Kidney epithelial cell (primary cell): ENCODE measurements around the gene SMC6. TPM values are rescaled to one million over a fixed set of nuclear protein-coding genes. Genes with fewer than 3 reads are reported as not detected.

ENCODE experiments used
- DNase-seq: peaks from one replicate; pipeline ENCODE4 v3.0.0-alpha.2; 2010; ENCODE audit warnings: low read depth
- H3K27me3 ChIP-seq: 2 replicates; pipeline ENCODE4 v1.6.0; 2011; ENCODE audit warnings: low read length; ENCODE audit not compliant: control insufficient read depth, insufficient read depth
- H3K36me3 ChIP-seq: 2 replicates; pipeline ENCODE4 v1.5.1; 2011; ENCODE audit warnings: low read length; ENCODE audit not compliant: control insufficient read depth, insufficient read depth
- H3K4me3 ChIP-seq: 2 replicates; pipeline ENCODE4 v1.5.1; 2011; ENCODE audit warnings: low read depth, mild to moderate bottlenecking, control low read depth, low read length
- CTCF ChIP-seq: IDR thresholded peaks from 2 replicates; pipeline ENCODE4 v1.5.1; 2011; ENCODE audit warnings: mild to moderate bottlenecking, moderate library complexity, low read length, control low read depth, inconsistent platforms; ENCODE audit not compliant: insufficient read depth, poor library complexity, severe bottlenecking
- total RNA-seq: library from RNA; depleted of rRNA; stranded (reverse); fragments of >200 nt; gene quantifications from 2 replicates; pipeline ENCODE4 v1.2.3, GENCODE V29; 2015

The SMC6 gene
- total RNA-seq, 1 donor from 2014 or later, result 19.3 TPM

GRCh38 chr2:17772532-17772931 lies 18.9 kb upstream of the SMC6 start:
- Histone ChIP-seq H3K36me3 (no peaks in the 10 kb centered on the region), H3K4me3 (no peak overlapping the region), H3K27me3 (no peaks in the 10 kb centered on the region)
- no peak for DNase-seq
- no peak for TF ChIP-seq CTCF

GRCh38 chr2:17771956-17772355 lies 18.3 kb upstream of the SMC6 start:
- DNase-seq, result no peak
- no peak for TF ChIP-seq CTCF
- Histone ChIP-seq H3K36me3 (no peaks in the 10 kb centered on the region), H3K4me3 (no peak overlapping the region), H3K27me3 (no peaks in the 10 kb centered on the region)

GRCh38 chr2:17768894-17769293 lies 15.3 kb upstream of the SMC6 start:
- no peak for DNase-seq
- Histone ChIP-seq H3K27me3 (no peaks in the 10 kb centered on the region), H3K4me3 (no peak overlapping the region), H3K36me3 (no peaks in the 10 kb centered on the region)
- TF ChIP-seq CTCF, result no peak

GRCh38 chr2:17765398-17765797 lies 11.8 kb upstream of the SMC6 start:
- H3K27me3 ChIP-seq, result no peaks in the 10 kb centered on the region
- no peak for TF ChIP-seq CTCF
- H3K4me3 ChIP-seq, result no peak overlapping the region
- DNase-seq, result no peak
- H3K36me3 ChIP-seq, result no peaks in the 10 kb centered on the region

GRCh38 chr2:17763641-17764333 lies 10.2 kb upstream of the SMC6 start:
- H3K4me3 ChIP-seq, result no peak overlapping the region
- TF ChIP-seq CTCF, result no peak
- no peaks in the 10 kb centered on the region for H3K36me3 ChIP-seq
- no peaks in the 10 kb centered on the region for H3K27me3 ChIP-seq
- DNase-seq, result no peak

GRCh38 chr2:17762451-17762850 lies 8.8 kb upstream of the SMC6 start:
- no peaks in the 10 kb centered on the region for H3K36me3 ChIP-seq
- no peak overlapping the region for H3K4me3 ChIP-seq
- TF ChIP-seq CTCF, result no peak
- DNase-seq, result no peak
- H3K27me3 ChIP-seq, result no peaks in the 10 kb centered on the region
